Skeletal muscle satellite cell (primary cell): Measurements from ENCODE around the gene ATAD3B.
A peak's percentile ranks its signal among the peaks of the same experiment; 100 is the strongest.
"Not testable (repeated sequence)": the region's sequence is repeated elsewhere in the genome, so short reads cannot be mapped to it uniquely, and the experiment has no call there.

Experiments used
- H3K27me3 ChIP-seq: 2 replicates; pipeline ENCODE4 v1.7.0; 2013; ENCODE audit warnings: low read length; ENCODE audit not compliant: control insufficient read depth, insufficient read depth
- H3K36me3 ChIP-seq: 2 replicates; pipeline ENCODE4 v1.7.0; 2013; ENCODE audit warnings: mild to moderate bottlenecking, control low read depth, low read length; ENCODE audit not compliant: insufficient read depth
- H3K4me1 ChIP-seq: 2 replicates; pipeline ENCODE4 v1.7.0; 2013; ENCODE audit warnings: low read length; ENCODE audit not compliant: control insufficient read depth, insufficient read depth
- H3K4me2 ChIP-seq: 2 replicates; pipeline ENCODE4 v1.7.0; 2013; ENCODE audit warnings: mild to moderate bottlenecking, low read length
- H3K4me3 ChIP-seq: 2 replicates; pipeline ENCODE4 v1.7.0; 2013; ENCODE audit warnings: low read length
- H3K9ac ChIP-seq: 2 replicates; pipeline ENCODE4 v1.7.0; 2013; ENCODE audit warnings: mild to moderate bottlenecking, low read depth, low read length, moderate library complexity
- H3K9me3 ChIP-seq: replicated peaks from 2 replicates; pipeline ENCODE4 v1.7.0; 2013; ENCODE audit warnings: mild to moderate bottlenecking, control low read depth, low read length

Gene ATAD3B

DNA sequence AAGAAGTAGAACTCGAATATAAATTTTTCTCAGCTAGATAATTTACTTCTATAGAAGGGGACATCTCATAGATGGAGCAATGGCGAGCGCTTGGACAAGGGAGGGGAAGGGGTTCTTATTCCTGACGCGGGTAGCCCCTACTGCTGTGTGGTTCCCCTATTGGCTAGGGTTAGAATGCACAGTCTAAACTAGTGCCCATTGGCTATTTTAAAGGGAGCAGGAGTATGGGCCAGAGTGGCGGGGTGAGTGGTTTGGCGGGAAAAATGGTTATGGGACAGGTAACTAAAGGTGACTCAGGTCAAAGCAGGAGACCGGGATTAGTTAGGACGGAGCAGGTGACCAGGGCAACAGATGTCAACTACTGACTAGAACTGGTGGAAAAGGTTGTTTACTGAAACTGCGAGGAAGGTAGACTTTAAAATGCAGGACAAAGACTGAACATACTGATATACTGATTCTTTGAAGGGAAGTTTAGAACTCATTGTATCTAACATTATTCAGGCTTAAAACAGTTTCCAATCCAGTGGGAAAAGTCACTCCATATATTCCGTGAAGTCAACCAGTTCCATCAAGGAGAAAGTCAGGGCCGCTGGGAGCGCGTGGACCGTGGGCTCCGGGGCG lies 39.5 kb downstream of the ATAD3B start:
- peak overlapping the region; percentile 88 for H3K4me2 ChIP-seq
- H3K4me1 ChIP-seq: peaks cover 8% of the 10 kb centered on the region
- peak overlapping the region; percentile 91 for H3K9ac ChIP-seq
- H3K27me3 ChIP-seq: no peaks in the 10 kb centered on the region
- H3K9me3 ChIP-seq: no peaks in the 10 kb centered on the region
- H3K4me3 ChIP-seq: peak overlapping the region; percentile 86
- peaks cover 9% of the 10 kb centered on the region for H3K36me3 ChIP-seq

GRCh38 chr1:1511533-1512285 lies 40.1 kb downstream of the ATAD3B start, which contains the start of gene ATAD3A:
Gene ATAD3A (plus strand): TSS chr1:1512162. CDS start chr1:1512269, 107 bp downstream.
- peaks cover 9% of the 10 kb centered on the region for H3K36me3 ChIP-seq
- peak within 1 kb of the TSS; percentile 91 for H3K9ac ChIP-seq
- H3K4me2 ChIP-seq: peak within 1 kb of the TSS; percentile 88
- H3K4me3 ChIP-seq: peak within 1 kb of the TSS; percentile 86
- no peaks in the 10 kb centered on the region for H3K27me3 ChIP-seq
- H3K4me1 ChIP-seq: peaks cover 7% of the 10 kb centered on the region
- H3K9me3 ChIP-seq: no peaks in the 10 kb centered on the region

DNA sequence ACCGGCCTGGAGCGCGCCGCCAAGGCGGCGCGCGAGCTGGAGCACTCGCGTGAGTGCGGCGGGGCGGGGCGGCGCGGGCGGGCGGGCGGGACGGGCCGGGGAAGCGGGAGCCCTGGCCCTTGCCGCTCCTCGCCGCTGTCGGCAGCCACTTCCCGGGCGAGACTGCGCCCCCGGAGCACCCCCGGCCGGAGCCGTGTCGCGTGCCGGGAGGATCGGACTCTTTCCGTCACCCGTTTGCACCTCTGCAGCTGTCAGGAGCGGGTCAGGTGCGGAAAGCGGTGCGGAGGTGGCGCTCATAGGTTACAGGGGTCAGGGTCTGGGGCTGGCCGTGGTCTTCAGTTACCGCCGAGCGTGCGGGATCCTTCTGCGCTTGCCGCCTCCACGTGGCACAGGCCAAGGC lies 40.9 kb downstream of the ATAD3B start:
- not testable (repeated sequence) for H3K4me1 ChIP-seq, H3K36me3 ChIP-seq, H3K27me3 ChIP-seq, H3K9me3 ChIP-seq
- H3K4me2 ChIP-seq: peak overlapping the region; percentile 77
- peak overlapping the region; percentile 91 for H3K9ac ChIP-seq
- H3K4me3 ChIP-seq: peak overlapping the region; percentile 86

GRCh38 chr1:1513675-1514074 lies 42.1 kb downstream of the ATAD3B start:
- H3K4me1 ChIP-seq, H3K9ac ChIP-seq, H3K27me3 ChIP-seq, H3K9me3 ChIP-seq: not testable (repeated sequence)
- Histone ChIP-seq H3K4me3 (peak overlapping the region; percentile 34), H3K4me2 (peak overlapping the region; percentile 65), H3K36me3 (peaks cover 14% of the 10 kb centered on the region)

DNA sequence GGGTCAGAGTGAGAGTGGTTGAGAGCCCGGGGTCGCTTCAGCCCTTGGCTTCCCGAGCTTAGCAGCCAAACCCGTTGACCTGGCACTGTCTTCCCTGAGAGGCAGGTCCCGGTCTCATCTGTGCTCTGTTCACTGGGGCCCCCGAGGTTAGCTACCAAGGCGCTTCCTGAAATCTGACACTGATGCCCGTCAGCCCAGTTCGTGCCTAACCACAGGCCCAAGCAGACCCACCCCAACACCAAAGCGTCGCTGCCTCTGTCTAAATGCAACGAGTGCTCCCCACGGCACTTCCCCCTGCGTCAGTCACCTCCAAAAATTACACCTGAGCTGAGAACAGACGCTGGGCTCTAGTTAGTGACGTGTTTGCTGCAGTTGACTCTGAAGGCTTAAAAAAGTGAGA lies 42.8 kb downstream of the ATAD3B start:
- H3K4me1 ChIP-seq, H3K9ac ChIP-seq, H3K9me3 ChIP-seq, H3K4me2 ChIP-seq, H3K27me3 ChIP-seq, H3K4me3 ChIP-seq: not testable (repeated sequence)
- peaks cover 14% of the 10 kb centered on the region for H3K36me3 ChIP-seq

DNA sequence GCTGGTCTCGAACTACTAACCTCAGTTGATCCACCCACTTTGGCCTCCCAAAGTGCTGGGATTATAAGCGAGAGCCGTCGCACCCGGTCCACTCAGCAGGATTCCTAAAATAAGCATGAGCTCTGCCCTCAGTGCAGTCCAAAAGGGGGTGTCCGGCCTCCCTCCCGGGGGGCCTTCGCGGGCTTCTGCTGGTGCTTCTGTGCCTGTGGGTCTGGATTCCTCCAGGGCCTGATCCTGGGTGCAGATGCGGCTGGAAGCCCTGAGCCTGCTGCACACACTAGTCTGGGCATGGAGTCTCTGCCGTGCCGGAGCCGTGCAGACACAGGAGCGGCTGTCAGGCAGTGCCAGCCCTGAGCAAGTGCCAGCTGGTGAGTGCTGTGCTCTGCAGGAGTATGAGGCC lies 45.4 kb downstream of the ATAD3B start:
- H3K9ac ChIP-seq, H3K4me3 ChIP-seq, H3K27me3 ChIP-seq, H3K4me2 ChIP-seq, H3K9me3 ChIP-seq, H3K4me1 ChIP-seq: not testable (repeated sequence)
- peaks cover 25% of the 10 kb centered on the region for H3K36me3 ChIP-seq

GRCh38 chr1:1517973-1518620 lies 46.5 kb downstream of the ATAD3B start:
- no peaks in the 10 kb centered on the region for H3K27me3 ChIP-seq
- no peak overlapping the region for H3K4me3 ChIP-seq

GRCh38 chr1:1518621-1519007 lies 47.0 kb downstream of the ATAD3B start:
- not testable (repeated sequence) for H3K4me1 ChIP-seq, H3K9ac ChIP-seq, H3K27me3 ChIP-seq, H3K4me2 ChIP-seq, H3K9me3 ChIP-seq, H3K4me3 ChIP-seq
- peaks cover 28% of the 10 kb centered on the region for H3K36me3 ChIP-seq

More at GRCh38 chr1:1517973-1518620, 46.5 kb downstream of the ATAD3B start:
- Histone ChIP-seq H3K9ac (no peak overlapping the region), H3K4me1 (no peaks in the 10 kb centered on the region), H3K9me3 (no peaks in the 10 kb centered on the region), H3K4me2 (no peak overlapping the region), H3K36me3 (peaks cover 25% of the 10 kb centered on the region)

DNA sequence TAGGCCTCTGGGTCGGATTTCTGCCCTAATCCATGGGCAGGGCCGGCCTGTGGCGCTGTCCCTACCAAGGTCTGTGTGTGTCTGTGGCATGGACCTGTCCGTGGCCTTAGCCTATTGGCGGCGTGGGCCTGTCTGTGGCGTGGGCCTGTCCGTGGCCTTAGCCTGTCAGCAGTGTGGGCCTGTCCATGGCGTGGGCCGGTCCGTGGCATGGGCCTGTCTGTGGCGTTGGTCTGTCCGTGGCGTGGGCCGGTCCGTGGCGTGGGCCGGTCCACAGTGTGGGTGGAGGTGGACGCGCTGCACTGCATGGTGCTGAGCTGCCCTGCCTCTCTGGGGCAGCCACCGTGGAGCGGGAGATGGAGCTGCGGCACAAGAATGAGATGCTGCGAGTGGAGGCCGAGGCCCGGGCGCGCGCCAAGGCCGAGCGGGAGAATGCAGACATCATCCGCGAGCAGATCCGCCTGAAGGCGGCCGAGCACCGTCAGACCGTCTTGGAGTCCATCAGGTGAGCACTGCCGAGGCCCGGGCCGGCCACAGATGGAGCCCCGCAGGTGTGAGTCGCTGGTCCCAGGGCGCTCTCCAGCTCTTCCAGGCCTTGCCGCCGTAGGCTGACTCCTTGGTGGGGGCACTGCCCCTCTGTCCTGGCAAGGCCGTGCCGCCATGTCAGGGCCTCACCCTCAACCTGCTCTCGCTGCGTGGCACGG lies 48.4 kb downstream of the ATAD3B start:
- not testable (repeated sequence) for H3K4me2 ChIP-seq, H3K27me3 ChIP-seq, H3K9me3 ChIP-seq, H3K9ac ChIP-seq, H3K4me3 ChIP-seq, H3K4me1 ChIP-seq
- H3K36me3 ChIP-seq: peaks cover 27% of the 10 kb centered on the region

DNA sequence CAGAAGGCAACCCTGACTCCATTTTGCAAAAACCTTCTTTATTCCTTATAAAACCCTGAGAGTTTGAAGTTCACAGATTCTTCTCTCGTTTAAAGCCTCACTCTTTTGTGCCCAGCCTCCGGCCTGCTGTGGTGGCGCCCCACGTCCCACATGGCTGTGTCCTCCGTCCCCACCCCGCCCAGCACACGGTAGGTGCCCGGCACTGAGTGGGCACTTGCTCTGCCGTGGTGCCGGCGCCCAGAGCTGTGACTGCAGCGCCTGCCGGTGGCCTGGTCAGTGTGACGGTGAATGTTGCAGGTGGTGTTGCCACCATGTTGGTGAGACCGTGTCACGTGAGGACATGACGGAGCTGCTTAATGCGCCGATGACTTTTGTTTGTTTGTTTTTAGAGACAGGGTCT lies 49.8 kb downstream of the ATAD3B start:
- no peak overlapping the region for H3K4me3 ChIP-seq
- H3K9me3 ChIP-seq: no peaks in the 10 kb centered on the region
- H3K9ac ChIP-seq: no peak overlapping the region
- H3K36me3 ChIP-seq: peaks cover 32% of the 10 kb centered on the region
- no peaks in the 10 kb centered on the region for H3K27me3 ChIP-seq
- H3K4me1 ChIP-seq: no peaks in the 10 kb centered on the region
- no peak overlapping the region for H3K4me2 ChIP-seq

DNA sequence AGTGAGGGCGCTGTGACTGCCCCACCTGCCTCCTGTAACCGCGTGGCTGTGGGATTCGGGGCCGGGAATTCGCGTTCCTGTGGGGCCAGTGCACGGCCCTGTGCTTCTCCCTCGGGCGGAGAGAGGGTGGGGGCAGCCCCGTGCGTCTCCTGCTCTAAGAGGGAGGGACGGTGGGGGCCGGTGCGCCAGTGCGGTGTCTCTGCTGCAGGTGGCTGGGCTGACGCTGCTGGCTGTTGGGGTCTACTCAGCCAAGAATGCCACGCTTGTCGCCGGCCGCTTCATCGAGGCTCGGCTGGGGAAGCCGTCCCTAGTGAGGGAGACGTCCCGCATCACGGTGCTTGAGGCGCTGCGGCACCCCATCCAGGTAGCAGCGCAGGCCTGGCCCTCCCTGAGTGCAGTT lies 51.0 kb downstream of the ATAD3B start:
- H3K27me3 ChIP-seq, H3K9ac ChIP-seq, H3K4me2 ChIP-seq, H3K4me3 ChIP-seq, H3K9me3 ChIP-seq, H3K4me1 ChIP-seq: not testable (repeated sequence)
- peaks cover 35% of the 10 kb centered on the region for H3K36me3 ChIP-seq
